GM21528 (cell line): Measurements from ENCODE around the gene ANKRD44.
A peak's percentile ranks its signal among the peaks of the same experiment; 100 is the strongest.

Experiments
- ATAC-seq: cut with Tn5 transposase; IDR thresholded peaks from one replicate; pipeline ENCODE4 v1.9.1; 2021; ENCODE audit warnings: mild to moderate bottlenecking, moderate library complexity; ENCODE audit not compliant: unreplicated experiment, low FRiP score

Gene ANKRD44

DNA sequence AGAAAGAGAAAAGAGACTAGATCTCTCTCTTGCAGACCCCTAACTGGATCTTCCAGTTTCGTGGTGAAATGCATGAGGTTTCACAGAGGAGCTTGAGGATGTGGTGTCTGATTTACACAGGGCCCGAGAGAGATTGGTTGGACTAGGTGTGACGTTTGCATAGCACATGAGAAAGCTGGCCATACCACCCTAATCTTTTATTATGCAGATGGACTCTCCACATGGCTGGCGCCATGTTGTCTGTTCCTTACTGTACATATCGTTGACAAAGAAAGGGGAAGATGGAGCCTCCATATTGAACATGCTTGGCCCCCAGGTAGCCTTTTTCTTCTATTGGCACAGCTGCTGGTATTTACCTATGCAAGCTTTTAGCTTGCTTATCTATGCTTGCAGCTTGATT, 356.6 kb downstream of the ANKRD44 start:
- no peak for ATAC-seq

DNA sequence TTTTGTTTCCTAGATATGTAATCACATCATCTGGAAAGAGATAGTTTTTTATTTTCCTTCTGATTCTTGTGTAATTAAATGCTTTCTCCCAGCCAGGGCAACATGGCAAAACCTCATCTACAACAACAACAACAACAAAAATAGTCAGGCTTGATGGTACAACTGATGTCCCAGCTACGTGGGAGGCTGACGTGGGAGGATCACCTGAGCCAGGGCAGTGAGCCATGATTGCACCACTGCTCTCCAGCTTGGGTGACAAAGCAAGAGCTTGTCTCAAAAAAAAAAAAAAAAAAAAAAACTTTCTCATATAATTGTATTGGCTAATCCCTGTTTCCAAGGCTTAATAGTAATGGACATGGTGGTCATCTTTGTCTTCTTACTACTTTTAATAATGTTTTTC, 357.6 kb downstream of the ANKRD44 start:
- ATAC-seq, result no peak

DNA sequence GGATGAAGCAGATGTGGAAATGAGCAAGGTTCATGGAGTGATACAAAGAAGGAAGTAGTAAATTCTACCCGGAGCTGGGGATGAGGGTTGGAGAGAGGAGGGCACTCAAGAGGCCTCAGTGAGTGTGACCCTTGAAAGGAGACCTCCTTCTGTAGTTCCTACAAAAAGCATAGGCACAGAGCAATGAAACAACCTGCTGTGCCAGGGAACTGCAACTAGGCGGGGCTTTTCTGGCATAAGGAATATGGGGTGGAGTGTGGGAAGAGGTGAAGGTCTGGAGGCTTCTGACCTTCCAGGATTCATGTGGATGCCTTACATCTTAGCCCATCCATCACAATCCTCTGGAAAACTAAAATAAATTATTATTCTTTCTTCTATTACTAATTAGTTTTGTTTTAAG, 358.6 kb downstream of the ANKRD44 start:
- no peak for ATAC-seq

DNA sequence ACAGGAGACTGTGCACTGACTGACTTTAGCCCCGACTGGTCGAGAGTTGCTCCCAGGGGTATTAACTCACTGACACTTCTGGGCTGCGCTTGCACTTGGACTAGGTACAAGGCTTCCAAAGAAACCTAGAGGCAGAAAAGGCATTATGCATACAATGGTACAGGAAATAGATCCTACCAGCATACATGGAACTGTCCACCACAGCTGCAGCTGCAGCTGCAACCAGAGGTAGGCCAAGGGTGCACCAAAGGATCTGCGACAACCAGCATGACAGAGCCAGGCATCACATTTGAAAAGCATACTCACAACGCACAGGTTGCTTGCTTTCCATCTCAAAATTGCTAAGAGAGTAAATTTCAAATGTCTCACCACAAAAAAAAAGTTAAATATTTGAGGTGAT, 361.5 kb downstream of the ANKRD44 start:
- no peak for ATAC-seq

DNA sequence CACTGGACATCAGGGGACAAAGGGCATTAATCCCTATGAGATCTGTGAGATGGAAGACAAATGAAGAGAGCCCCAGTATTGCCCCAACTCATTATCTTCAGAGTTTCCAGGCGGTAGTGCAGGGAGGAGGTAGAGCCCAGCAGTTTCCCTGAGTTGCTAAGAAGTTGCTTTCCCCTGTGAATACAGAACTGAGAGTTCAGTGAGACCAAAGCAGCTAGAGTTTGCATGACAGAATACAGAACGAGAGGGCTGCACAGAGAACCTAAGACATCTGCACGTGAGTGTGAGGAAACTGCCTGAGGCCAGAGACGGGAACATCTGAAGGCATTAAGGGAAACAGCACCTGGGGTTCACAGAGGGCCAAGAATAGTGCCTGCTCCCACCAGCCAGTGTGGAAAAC, 366.0 kb downstream of the ANKRD44 start:
- peak; percentile 86 for ATAC-seq

DNA sequence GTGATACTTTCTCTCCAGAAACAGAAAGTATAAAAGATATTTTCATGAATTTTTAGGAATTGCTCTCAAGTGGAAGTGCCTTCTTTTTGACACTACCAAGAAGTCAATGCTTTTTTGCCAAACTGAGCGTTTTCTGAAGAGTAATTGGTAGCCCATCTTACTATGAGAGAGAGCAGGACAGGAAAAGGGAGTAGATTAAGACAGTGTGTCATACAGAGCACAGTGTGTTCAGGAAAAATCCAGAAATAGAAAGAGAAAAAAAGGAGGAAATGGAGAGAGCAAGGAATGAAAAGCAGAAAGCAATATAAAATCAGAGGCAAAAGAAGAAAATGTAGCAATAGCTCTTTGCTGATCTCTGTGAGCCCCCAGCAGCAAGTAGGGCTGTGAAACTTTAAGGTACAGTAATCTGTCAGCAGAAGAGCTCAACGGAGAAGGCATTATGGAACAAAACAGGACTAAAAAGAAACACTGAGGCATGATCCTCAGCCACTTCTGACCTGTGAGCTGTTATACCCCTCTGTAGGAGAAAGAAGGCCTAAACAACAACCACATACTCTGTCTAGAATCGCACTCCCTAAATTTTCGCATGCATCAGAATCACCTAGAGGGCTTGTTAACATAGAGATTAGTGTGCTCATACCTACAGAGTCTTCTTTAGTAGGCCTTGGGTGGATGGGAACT, 369.0 kb downstream of the ANKRD44 start:
- no peak for ATAC-seq

DNA sequence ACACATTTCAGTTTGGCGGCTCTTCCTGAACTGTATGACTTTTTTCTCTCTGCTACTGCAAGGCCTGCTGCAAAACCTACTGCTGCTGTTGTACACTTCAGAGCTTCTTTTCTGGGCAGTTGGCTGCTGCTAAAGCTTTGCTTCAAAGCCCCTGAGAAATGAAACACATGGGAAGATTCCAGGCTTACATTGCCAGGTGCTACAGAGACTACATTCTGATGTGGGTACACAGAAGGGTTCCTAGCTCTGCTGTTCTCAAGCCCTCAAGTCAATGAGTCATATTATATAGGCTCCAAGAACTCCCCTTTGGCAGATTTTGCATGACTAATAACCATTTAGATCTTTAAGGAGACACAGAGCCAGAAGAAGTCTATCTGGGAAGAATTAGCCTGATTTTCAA, 371.2 kb downstream of the ANKRD44 start:
- no peak for ATAC-seq
